PC-9 (cell line): ENCODE measurements around the gene CSNK1G3.

ENCODE experiments used
- CTCF ChIP-seq: fragments of 200-600 bp; sonication (generic); conservative IDR thresholded peaks from 2 replicates; pipeline ENCODE4 v1.6.1; 2017; ENCODE audit warnings: mixed run types, antibody characterized with exemption, mild to moderate bottlenecking, moderate library complexity
- EZH2 ChIP-seq: fragments of 200-600 bp; sonication (generic); IDR thresholded peaks from 2 replicates; pipeline ENCODE4 v1.8.0; 2017; ENCODE audit warnings: antibody characterized with exemption, low read depth

- TF ChIP-seq CTCF (no peak), EZH2 (no peak)
Observed at GRCh38 chr5:123490974-123491373, 21.0 kb upstream of the CSNK1G3 start.
